Esophagus squamous epithelium (tissue), 5 donors: ENCODE measurements around the gene LSP1. TPM values are rescaled to one million over a fixed set of nuclear protein-coding genes. Genes with fewer than 3 reads are reported as not detected.
"Not testable (repeated sequence)": the region's sequence is repeated elsewhere in the genome, so short reads cannot be mapped to it uniquely, and the experiment has no call there.

Experiments
- DNase-seq: peaks from one replicate; lab custom pipeline; 2025; lab: John Stamatoyannopoulos, UW
- H3K27ac ChIP-seq, 4 donors: fragments of 200-600 bp; sonication (generic); one replicate each; pipeline ENCODE4 v1.5.1; 2016 to 2019; ENCODE audit warnings: mild to moderate bottlenecking in 1 of 4
- H3K27me3 ChIP-seq, 4 donors: fragments of 200-600 bp; sonication (generic); 1 replicate in 3 of 4; 2 replicates in 1 of 4; pipeline versions ENCODE4 v1.5.1 to v1.6.0; 2017 to 2021; ENCODE audit warnings: antibody characterized with exemption in 1 of 4
- H3K36me3 ChIP-seq, 3 donors: fragments of 200-600 bp; sonication (generic); one replicate each; pipeline ENCODE4 v1.5.1; 2016 to 2019
- H3K4me1 ChIP-seq, 3 donors: fragments of 200-600 bp; sonication (generic); one replicate each; pipeline ENCODE4 v1.5.1; 2017 to 2019
- H3K4me3 ChIP-seq, 4 donors: fragments of 200-600 bp; sonication (generic); 1 replicate in 3 of 4; 2 replicates in 1 of 4; pipeline ENCODE4 v1.5.1; 2016 to 2019; ENCODE audit warnings: mild to moderate bottlenecking in 2 of 4, moderate library complexity in 1 of 4
- H3K9me3 ChIP-seq, 3 donors: fragments of 200-600 bp; sonication (generic); one replicate each; pipeline ENCODE4 v1.5.1; 2016 to 2019
- POLR2A ChIP-seq, 4 donors: fragments of 450-650 bp; IDR thresholded peaks; one replicate each; pipeline ENCODE4 v1.6.1; 2017; ENCODE audit warnings: antibody characterized with exemption in 4 of 4, mild to moderate bottlenecking in 4 of 4, moderate library complexity in 3 of 4
- WGBS, 2 donors: methylation state at CpG; one replicate each; pipeline ENCODE4 v1.1.5; 2018; 5-methylcytosine and 5-hydroxymethylcytosine counted together
- intact Hi-C: fragments of 100-400 bp; cut with DNase I; formaldehyde crosslinking; loops from one replicate; pipeline ENCODE4 v1.15.0; 2022
- total RNA-seq, 4 donors: library from RNA; depleted of rRNA; stranded (reverse); fragments of >200 nt; gene quantifications; one replicate each; pipeline ENCODE4 v1.1.0, GENCODE V29; 2016
- TF ChIP-seq, protein P1 (sequence below), 6 experiments: fragments of 450-650 bp in 4 of 6; fragments of 200-600 bp in 2 of 6; sonication (generic) in 2 of 6; IDR thresholded peaks; one replicate each; pipeline ENCODE4 v1.5.1; 2016 to 2019; ENCODE audit warnings: antibody characterized with exemption in 6 of 6, mild to moderate bottlenecking in 4 of 6, moderate library complexity in 4 of 6
- donor health status: DM: yes; HTN: yes; CAD: no.

LSP1 gene
- total RNA-seq, 4 donors from 2014 or later = 23.3 to 75.9 (median 46.4) TPM

DNA sequence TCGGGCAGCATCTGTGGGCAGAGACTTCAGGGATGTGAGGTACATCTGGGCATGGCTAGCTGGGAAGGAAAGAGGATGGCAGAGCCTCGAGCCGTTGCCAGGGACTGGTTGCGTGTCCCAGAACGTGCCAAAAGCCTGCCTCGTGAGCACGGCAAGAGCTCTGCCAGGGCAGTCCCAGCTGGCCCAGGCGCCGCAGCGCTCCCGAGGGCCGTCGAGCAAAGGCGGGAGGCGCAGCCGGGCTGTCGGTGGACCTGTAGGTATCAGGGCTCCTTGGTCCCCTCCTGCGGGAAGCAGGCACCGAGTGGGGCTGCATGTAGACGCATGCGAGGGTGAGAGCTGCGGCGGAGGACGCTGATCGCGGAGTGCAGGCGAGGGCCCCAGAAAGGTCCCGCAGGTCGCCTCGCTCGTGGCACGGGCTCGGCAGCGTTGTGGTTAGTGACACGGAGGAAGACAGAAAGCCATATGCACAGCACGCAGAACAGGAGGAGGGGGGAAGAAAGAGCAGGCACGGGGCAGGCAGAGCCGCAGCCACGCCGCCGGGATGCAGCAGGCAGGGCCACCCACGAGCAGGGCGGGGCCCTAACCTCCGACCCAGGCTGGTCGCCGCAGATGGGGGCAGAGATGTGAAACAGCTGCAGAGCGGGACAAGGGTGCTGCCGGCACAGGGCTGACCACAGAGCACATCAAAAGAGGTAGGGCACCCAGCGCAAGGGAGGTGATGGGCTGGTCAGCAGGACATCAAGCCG is 18.0 kb downstream of the LSP1 start:
- no peaks in the 10 kb centered on the region for H3K9me3 ChIP-seq
- TF ChIP-seq, protein P1, sequence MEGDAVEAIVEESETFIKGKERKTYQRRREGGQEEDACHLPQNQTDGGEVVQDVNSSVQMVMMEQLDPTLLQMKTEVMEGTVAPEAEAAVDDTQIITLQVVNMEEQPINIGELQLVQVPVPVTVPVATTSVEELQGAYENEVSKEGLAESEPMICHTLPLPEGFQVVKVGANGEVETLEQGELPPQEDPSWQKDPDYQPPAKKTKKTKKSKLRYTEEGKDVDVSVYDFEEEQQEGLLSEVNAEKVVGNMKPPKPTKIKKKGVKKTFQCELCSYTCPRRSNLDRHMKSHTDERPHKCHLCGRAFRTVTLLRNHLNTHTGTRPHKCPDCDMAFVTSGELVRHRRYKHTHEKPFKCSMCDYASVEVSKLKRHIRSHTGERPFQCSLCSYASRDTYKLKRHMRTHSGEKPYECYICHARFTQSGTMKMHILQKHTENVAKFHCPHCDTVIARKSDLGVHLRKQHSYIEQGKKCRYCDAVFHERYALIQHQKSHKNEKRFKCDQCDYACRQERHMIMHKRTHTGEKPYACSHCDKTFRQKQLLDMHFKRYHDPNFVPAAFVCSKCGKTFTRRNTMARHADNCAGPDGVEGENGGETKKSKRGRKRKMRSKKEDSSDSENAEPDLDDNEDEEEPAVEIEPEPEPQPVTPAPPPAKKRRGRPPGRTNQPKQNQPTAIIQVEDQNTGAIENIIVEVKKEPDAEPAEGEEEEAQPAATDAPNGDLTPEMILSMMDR (IDR thresholded peaks at IDR 0.05) = no peak
- TF ChIP-seq POLR2A (IDR thresholded peaks at IDR 0.05) = no peak
- peak overlapping the region; percentile 68 to 91 (median 81) for H3K27ac ChIP-seq
- WGBS, 2 donors = 21 to 51% methylated on average over 24 to 44 of the region's 50 CpGs
- H3K4me3 ChIP-seq = peak overlapping the region; percentile 28 to 51 (median 46)
- peaks cover 34 to 96% (median 49%) of the 10 kb centered on the region in 3 donors for H3K4me1 ChIP-seq
- no peak for DNase-seq
- intact Hi-C loops = no loop called here
- peaks cover 0 to 25% (median 0%) of the 10 kb centered on the region in 4 donors for H3K27me3 ChIP-seq
- H3K36me3 ChIP-seq = no peaks in the 10 kb centered on the region

DNA sequence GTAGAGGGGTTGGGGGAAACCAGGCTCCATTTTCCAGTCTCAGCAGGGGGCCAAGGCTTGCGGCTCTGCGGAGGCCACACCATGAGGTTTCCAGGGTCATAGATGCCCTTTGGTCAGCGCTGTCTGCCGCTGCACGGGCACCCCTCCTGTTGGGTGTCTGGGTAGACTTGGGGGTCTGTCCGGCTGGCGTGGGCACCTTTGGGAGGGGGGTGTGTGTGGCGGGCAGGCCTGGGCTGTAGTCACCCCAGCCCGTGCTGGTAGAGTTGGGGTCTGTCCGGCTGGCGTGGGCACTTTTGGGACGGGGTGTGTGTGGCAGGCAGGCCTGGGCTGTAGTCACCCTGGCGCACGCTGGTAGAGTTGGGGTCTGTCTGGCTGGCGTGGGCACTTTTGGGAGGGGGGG is 18.6 kb downstream of the LSP1 start:
- Histone ChIP-seq H3K27ac (peak overlapping the region; percentile 68 to 91 (median 81)), H3K4me3 (peak overlapping the region; percentile 28 to 51 (median 46)), H3K4me1 (peaks cover 41 to 96% (median 52%) of the 10 kb centered on the region in 3 donors), H3K9me3 (no peaks in the 10 kb centered on the region), H3K27me3 (peaks cover 0 to 25% (median 0%) of the 10 kb centered on the region in 4 donors), H3K36me3 (no peaks in the 10 kb centered on the region)
- WGBS, 2 donors = no CpG with 5 or more reads among the region's 15 CpGs
- DNase-seq = no peak
- TF ChIP-seq POLR2A (IDR thresholded peaks at IDR 0.05) = no peak
- TF ChIP-seq, protein P1 (IDR thresholded peaks at IDR 0.05) = no peak
- intact Hi-C loops = no loop called here

DNA sequence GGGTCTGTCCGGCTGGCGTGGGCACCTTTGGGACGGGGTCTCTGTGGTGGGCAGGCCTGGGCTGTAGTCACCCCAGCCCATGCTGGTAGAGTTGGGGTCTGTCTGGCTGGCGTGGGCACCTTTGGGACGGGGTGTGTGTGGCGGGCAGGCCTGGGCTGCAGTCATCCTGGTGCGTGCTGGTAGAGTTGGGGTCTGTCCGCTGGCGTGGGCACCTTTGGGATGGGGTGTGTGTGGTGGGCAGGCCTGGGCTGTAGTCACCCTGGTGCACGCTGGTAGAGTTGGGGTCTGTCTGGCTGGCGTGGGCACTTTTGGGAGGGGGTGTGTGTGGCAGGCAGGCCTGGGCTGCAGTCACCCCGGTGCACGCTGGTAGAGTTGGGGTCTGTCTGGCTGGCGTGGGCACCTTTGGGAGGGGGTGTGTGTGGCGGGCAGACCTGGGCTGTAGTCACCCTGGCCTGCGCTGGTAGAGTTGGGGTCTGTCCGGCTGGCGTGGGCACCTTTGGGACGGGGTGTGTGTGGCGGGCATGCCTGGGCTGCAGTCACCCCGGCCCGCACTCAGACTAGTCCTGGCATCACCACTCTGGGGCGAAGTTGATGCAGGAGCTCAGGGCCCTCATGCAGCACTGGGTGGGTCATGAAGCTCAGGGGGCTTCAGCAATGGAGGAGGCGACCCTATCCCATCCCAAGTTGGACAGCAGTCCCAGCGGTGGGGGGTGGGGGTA is 19.5 kb downstream of the LSP1 start:
- Histone ChIP-seq H3K9me3 (no peaks in the 10 kb centered on the region), H3K27ac (peak overlapping the region; percentile 68 to 91 (median 81)), H3K4me1 (peaks cover 47 to 96% (median 58%) of the 10 kb centered on the region in 3 donors), H3K36me3 (no peaks in the 10 kb centered on the region), H3K4me3 (peak overlapping the region; percentile 28 to 51 (median 46)), H3K27me3 (peaks cover 0 to 25% (median 0%) of the 10 kb centered on the region in 4 donors)
- intact Hi-C loops = no loop called here
- DNase-seq = no peak
- no peak for TF ChIP-seq POLR2A (IDR thresholded peaks at IDR 0.05)
- TF ChIP-seq, protein P1 (IDR thresholded peaks at IDR 0.05) = no peak
- whole genome bisulfite sequencing, 2 donors = 51% methylated on average over 7 of the region's 25 CpGs; no CpG with 5 or more reads in 1 of the 2 donors

DNA sequence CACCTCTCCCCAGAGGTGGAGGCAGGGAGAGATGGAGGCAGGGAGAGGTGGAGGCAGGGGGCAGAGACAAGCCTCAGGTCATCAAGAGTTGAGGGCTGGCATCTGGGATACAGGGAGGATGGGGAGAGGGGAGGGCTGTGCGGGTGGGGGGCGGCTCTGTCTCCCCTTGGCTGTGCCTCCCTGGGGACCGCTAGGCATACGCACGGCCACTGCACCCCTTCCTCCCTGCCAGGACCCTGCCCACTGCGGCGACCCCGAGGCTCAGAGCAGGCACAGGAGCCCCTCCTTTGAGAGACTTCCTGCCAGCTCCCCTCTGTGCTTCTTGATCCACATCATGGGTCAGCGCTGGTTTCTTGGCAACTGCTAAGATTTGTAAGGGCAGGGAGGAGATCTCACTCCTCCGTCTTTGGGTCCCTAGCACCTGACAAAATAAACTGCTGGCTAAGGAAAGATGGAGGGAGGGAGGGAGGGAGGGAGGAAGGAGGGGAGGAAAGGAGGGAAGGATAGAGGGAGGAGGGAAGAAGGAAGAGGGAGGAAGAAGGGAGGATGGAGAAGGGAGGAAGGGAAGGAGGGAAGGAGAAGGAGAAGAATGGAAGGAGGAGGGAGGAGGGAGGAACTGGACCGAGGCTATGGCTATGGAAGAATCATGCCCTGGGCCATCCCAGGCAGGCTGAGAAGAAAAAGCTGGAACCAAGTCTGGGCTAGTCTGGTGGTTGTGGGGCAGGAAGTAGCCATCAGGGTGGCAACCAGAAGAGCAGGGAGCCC is 20.3 kb downstream of the LSP1 start:
- Histone ChIP-seq H3K36me3 (no peaks in the 10 kb centered on the region), H3K27me3 (peaks cover 0 to 25% (median 0%) of the 10 kb centered on the region in 4 donors), H3K4me1 (peaks cover 55 to 96% (median 66%) of the 10 kb centered on the region in 3 donors), H3K27ac (peak overlapping the region; percentile 68 to 91 (median 81)), H3K4me3 (peak overlapping the region in 3 of 4 donors; percentile 42 to 51 (median 50)), H3K9me3 (no peaks in the 10 kb centered on the region)
- no peak for DNase-seq
- WGBS, 2 donors = 15 to 27% methylated on average over 2 to 3 of the region's 11 CpGs
- intact Hi-C loops = no loop called here
- TF ChIP-seq, protein P1 (IDR thresholded peaks at IDR 0.05) = no peak
- TF ChIP-seq POLR2A (IDR thresholded peaks at IDR 0.05) = no peak

DNA sequence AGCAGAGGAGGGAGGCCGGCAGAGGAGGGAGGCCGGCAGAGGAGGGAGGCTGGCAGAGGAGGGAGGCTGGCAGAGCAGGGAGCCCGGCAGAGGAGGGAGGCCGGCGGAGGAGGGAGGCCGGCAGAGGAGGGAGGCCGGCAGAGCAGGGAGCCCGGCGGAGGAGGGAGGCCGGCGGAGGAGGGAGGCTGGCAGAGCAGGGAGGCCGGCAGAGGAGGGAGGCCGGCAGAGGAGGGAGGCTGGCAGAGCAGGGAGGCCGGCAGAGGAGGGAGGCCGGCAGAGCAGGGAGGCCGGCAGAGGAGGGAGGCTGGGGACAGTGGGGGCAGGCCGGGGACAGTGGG is 20.9 kb downstream of the LSP1 start:
- H3K36me3 ChIP-seq, H3K9me3 ChIP-seq, DNase-seq, intact Hi-C loops: not testable (repeated sequence)
- H3K27ac ChIP-seq = peak overlapping the region; percentile 68 to 91 (median 81)
- H3K27me3 ChIP-seq = peaks cover 0 to 25% (median 0%) of the 10 kb centered on the region in 4 donors
- WGBS, 2 donors = 39 to 58% methylated on average over 13 to 15 of the region's 17 CpGs
- peak overlapping the region in 2 of 4 donors; percentile 42 to 50 for H3K4me3 ChIP-seq
- H3K4me1 ChIP-seq = peaks cover 60 to 96% (median 65%) of the 10 kb centered on the region in 3 donors

DNA sequence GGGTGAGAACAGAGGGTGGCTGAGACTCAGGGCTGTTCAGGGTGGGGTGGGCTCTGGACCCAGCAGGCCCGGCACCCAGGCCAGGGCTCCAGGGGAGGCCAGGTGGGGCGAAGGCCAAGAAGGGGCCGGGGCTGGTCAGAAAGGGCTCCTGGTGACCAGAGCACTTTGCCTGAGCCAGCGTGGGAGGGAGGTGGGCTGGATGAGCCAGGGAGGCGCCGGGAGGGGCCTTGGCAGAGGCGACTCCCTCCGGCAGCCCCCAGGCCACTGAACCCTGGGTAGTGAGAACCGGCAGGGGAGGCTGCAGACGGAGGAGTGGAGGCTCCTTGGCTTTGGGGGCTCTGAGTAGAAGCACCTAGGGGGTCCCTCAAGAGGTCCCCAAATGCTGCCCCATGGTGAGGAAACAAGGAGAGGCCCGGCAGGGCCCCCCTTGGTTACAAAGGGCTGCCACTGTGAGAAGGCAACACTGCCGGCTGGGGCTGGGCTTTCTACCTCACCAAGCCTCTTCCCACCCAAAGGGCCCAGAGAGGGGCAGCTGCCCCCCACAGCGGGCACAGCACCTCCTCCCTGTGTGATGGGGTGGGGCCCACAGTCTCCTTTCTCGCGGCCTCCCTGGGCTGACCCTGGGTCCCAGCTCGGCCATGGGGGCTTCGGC is 21.7 kb downstream of the LSP1 start:
- WGBS, 2 donors = 40 to 74% methylated on average over 7 to 12 of the region's 17 CpGs
- DNase-seq, intact Hi-C loops, H3K9me3 ChIP-seq, H3K36me3 ChIP-seq: not testable (repeated sequence)
- H3K4me1 ChIP-seq = peaks cover 61 to 96% (median 65%) of the 10 kb centered on the region in 3 donors
- H3K4me3 ChIP-seq = peak overlapping the region in 3 of 4 donors; percentile 23 to 33 (median 28)
- peaks cover 0 to 23% (median 0%) of the 10 kb centered on the region in 4 donors for H3K27me3 ChIP-seq
- H3K27ac ChIP-seq = peak overlapping the region; percentile 84 to 91 (median 87)
